H1 (cell line): ENCODE results near the gene RNF224. TPM values are rescaled to one million over a fixed set of nuclear protein-coding genes. Genes with fewer than 3 reads are reported as not detected.
A peak's percentile ranks its signal among the peaks of the same experiment; 100 is the strongest.

ENCODE experiments used
- CTCF ChIA-PET: fragments of 300-600 bp; sonication (Branson Sonifier 250); formaldehyde crosslinking; loops from one replicate; lab custom pipeline; 2021; ENCODE audit not compliant: partially characterized antibody; lab: Charles Lee
- POLR2A ChIA-PET: fragments of 300-600 bp; sonication (Branson Sonifier 250); formaldehyde crosslinking; loops from one replicate; lab custom pipeline; 2021; ENCODE audit warnings: inconsistent platforms; ENCODE audit not compliant: partially characterized antibody; lab: Charles Lee
- DNase-seq, 2 experiments: peaks; one replicate each; pipeline versions ENCODE4 v3.0.0 to v3.0.0-alpha.2; 2010 to 2022; ENCODE audit warnings: low spot score in 2 of 2, low read depth in 1 of 2, mixed read lengths in 1 of 2
- FAIRE-seq: peaks from 2 replicates; lab custom pipeline; 2011; peaks lifted over from hg19 to GRCh38; lab: Jason Lieb, UNC
- H2AFZ ChIP-seq: 2 replicates; pipeline ENCODE4 v1.8.1; 2012; ENCODE audit warnings: low read length, inconsistent platforms
- H2AK5ac ChIP-seq: 2 replicates; pipeline ENCODE4 v1.6.1; 2013; ENCODE audit warnings: low read depth, low read length
- H2BK120ac ChIP-seq: replicated peaks from 2 replicates; pipeline ENCODE3; 2013; ENCODE audit warnings: low read depth, low read length, inconsistent platforms
- H2BK12ac ChIP-seq: 2 replicates; pipeline ENCODE4 v1.6.1; 2013; ENCODE audit warnings: low read depth, low read length
- H2BK15ac ChIP-seq: 2 replicates; pipeline ENCODE4 v1.6.1; 2013; ENCODE audit warnings: low read length
- H2BK20ac ChIP-seq: 2 replicates; pipeline ENCODE4 v1.6.1; 2013; ENCODE audit warnings: low read length
- H2BK5ac ChIP-seq: 2 replicates; pipeline ENCODE4 v1.6.1; 2013; ENCODE audit warnings: low read depth, low read length
- H3K14ac ChIP-seq: 2 replicates; pipeline ENCODE4 v1.6.1; 2013; ENCODE audit warnings: inconsistent platforms; ENCODE audit not compliant: insufficient read length
- H3K18ac ChIP-seq: 2 replicates; pipeline ENCODE4 v1.6.1; 2013; ENCODE audit warnings: low read length; ENCODE audit errors: extremely low read depth
- H3K23ac ChIP-seq: 2 replicates; pipeline ENCODE4 v1.6.1; 2013; ENCODE audit warnings: inconsistent platforms; ENCODE audit not compliant: insufficient read length
- H3K23me2 ChIP-seq: 2 replicates; pipeline ENCODE4 v1.6.1; 2013; ENCODE audit warnings: low read depth, low read length
- H3K27ac ChIP-seq: 2 replicates; pipeline ENCODE4 v1.6.1; 2011; ENCODE audit warnings: low read depth, low read length, inconsistent platforms
- H3K27me3 ChIP-seq, 4 experiments: replicated peaks in 1 of 4; 1 replicate in 1 of 4; 2 replicates in 3 of 4; pipeline versions ENCODE4 v1.6.1 to v1.8.1; 2011 to 2013; ENCODE audit warnings: low read length in 3 of 4, mild to moderate bottlenecking in 3 of 4, inconsistent platforms in 2 of 4, mixed read lengths in 2 of 4, moderate library complexity in 1 of 4; ENCODE audit not compliant: control insufficient read depth in 3 of 4, insufficient read depth in 3 of 4; ENCODE audit errors: extremely low read depth in 1 of 4
- H3K36me3 ChIP-seq, 4 experiments: 2 replicates each; pipeline versions ENCODE4 v1.6.1 to v1.8.1; 2011 to 2013; ENCODE audit warnings: mild to moderate bottlenecking in 4 of 4, low read length in 3 of 4, moderate library complexity in 2 of 4, control low read depth in 1 of 4, inconsistent platforms in 1 of 4; ENCODE audit not compliant: insufficient read depth in 4 of 4, control insufficient read depth in 2 of 4
- H3K4ac ChIP-seq: replicated peaks from 2 replicates; pipeline ENCODE3; 2013; ENCODE audit warnings: low read length, low read depth, mixed read lengths, inconsistent platforms; ENCODE audit not compliant: insufficient read length
- H3K4me1 ChIP-seq, 4 experiments: replicated peaks in 1 of 4; 1 replicate in 1 of 4; 2 replicates in 3 of 4; pipeline versions ENCODE4 v1.6.1 to v1.8.1; 2011 to 2013; ENCODE audit warnings: low read length in 3 of 4, inconsistent platforms in 2 of 4, mixed read lengths in 1 of 4; ENCODE audit not compliant: insufficient read depth in 4 of 4, control insufficient read depth in 3 of 4
- H3K4me2 ChIP-seq, 2 experiments: 2 replicates each; pipeline versions ENCODE4 v1.6.1 to v1.8.1; 2011 to 2013; ENCODE audit warnings: low read depth in 2 of 2, low read length in 2 of 2, control low read depth in 1 of 2, inconsistent platforms in 1 of 2, mild to moderate bottlenecking in 1 of 2; ENCODE audit not compliant: insufficient read depth in 1 of 2
- H3K4me3 ChIP-seq, 4 experiments: fragments of 200-600, 300-600 bp in 1 of 4; sonication (generic), shearing (Covaris generic), sonication (Bioruptor Twin) in 1 of 4; 2 replicates each; pipeline versions ENCODE4 v1.5.1 to v1.8.1; 2011 to 2016; ENCODE audit warnings: low read length in 4 of 4, low read depth in 3 of 4, control low read depth in 2 of 4, inconsistent platforms in 2 of 4, mild to moderate bottlenecking in 2 of 4, mixed read lengths in 1 of 4, moderate library complexity in 1 of 4; ENCODE audit not compliant: insufficient read depth in 2 of 4; ENCODE audit errors: extremely low read depth in 1 of 4
- H3K56ac ChIP-seq: replicated peaks from 2 replicates; pipeline ENCODE3; 2013; ENCODE audit warnings: low read depth, mild to moderate bottlenecking, mixed read lengths, low read length, inconsistent platforms; ENCODE audit not compliant: insufficient read length
- H3K79me1 ChIP-seq: 2 replicates; pipeline ENCODE4 v1.6.1; 2013; ENCODE audit warnings: low read depth, low read length, control low read depth
- H3K79me2 ChIP-seq, 2 experiments: 2 replicates each; pipeline versions ENCODE4 v1.6.1 to v1.8.1; 2012 to 2013; ENCODE audit warnings: low read length in 2 of 2, mild to moderate bottlenecking in 2 of 2, inconsistent platforms in 1 of 2; ENCODE audit not compliant: insufficient read depth in 2 of 2, control insufficient read depth in 1 of 2
- H3K9ac ChIP-seq, 4 experiments: replicated peaks in 1 of 4; 1 replicate in 1 of 4; 2 replicates in 3 of 4; pipeline versions ENCODE4 v1.6.1 to v1.8.1; 2011 to 2013; ENCODE audit warnings: low read depth in 3 of 4, low read length in 3 of 4, control low read depth in 2 of 4, mild to moderate bottlenecking in 2 of 4, moderate library complexity in 2 of 4, inconsistent platforms in 1 of 4; ENCODE audit errors: extremely low read depth in 1 of 4
- H3K9me3 ChIP-seq, 2 experiments: 2 replicates each; pipeline versions ENCODE4 v1.6.1 to v1.8.1; 2012 to 2013; ENCODE audit warnings: mild to moderate bottlenecking in 2 of 2, moderate library complexity in 2 of 2, control low read depth in 1 of 2, inconsistent platforms in 1 of 2, low read depth in 1 of 2, low read length in 1 of 2, mixed read lengths in 1 of 2; ENCODE audit not compliant: insufficient read depth in 2 of 2
- H4K20me1 ChIP-seq, 2 experiments: replicated peaks in 1 of 2; 2 replicates each; pipeline versions ENCODE3 to v1.8.1; 2011 to 2013; ENCODE audit warnings: inconsistent platforms in 2 of 2, low read length in 2 of 2, mild to moderate bottlenecking in 1 of 2; ENCODE audit not compliant: insufficient read depth in 2 of 2, control insufficient read depth in 1 of 2
- H4K5ac ChIP-seq: 2 replicates; pipeline ENCODE4 v1.6.1; 2013; ENCODE audit warnings: low read length, low read depth, mixed read lengths, inconsistent platforms; ENCODE audit not compliant: insufficient read length
- H4K8ac ChIP-seq: 2 replicates; pipeline ENCODE4 v1.8.0; 2013; ENCODE audit warnings: mild to moderate bottlenecking, moderate library complexity, low read length, inconsistent platforms; ENCODE audit not compliant: insufficient read depth; ENCODE audit errors: extremely low read depth
- H4K91ac ChIP-seq: replicated peaks from 2 replicates; pipeline ENCODE3; 2013; ENCODE audit warnings: low read length, mixed read lengths, inconsistent platforms; ENCODE audit not compliant: insufficient read length
- EZH2 ChIP-seq: fragments of 200-600 bp; sonication (generic); IDR thresholded peaks from 2 replicates; pipeline ENCODE4 v1.7.1; 2012; ENCODE audit warnings: low read depth, mild to moderate bottlenecking, moderate library complexity, low read length, inconsistent platforms; ENCODE audit not compliant: severe bottlenecking
- JUND ChIP-seq: IDR thresholded peaks from 2 replicates; pipeline ENCODE4 v1.6.1; 2011; ENCODE audit warnings: mild to moderate bottlenecking, improper control_type of control experiment, low read length
- KDM4A ChIP-seq: IDR thresholded peaks from one replicate; pipeline ENCODE4 v1.7.1; 2012; ENCODE audit warnings: low read depth, mild to moderate bottlenecking, moderate library complexity, low read length, inconsistent platforms; ENCODE audit not compliant: severe bottlenecking
- KDM5A ChIP-seq: fragments of 200-600 bp; IDR thresholded peaks from 2 replicates; pipeline ENCODE4 v1.7.1; 2012; ENCODE audit warnings: mild to moderate bottlenecking, low read length, inconsistent platforms, mixed read lengths
- NRF1 ChIP-seq: IDR thresholded peaks from 2 replicates; pipeline ENCODE4 v1.6.1; 2011; ENCODE audit warnings: mild to moderate bottlenecking, low read depth, low read length, improper control_type of control experiment
- RXRA ChIP-seq: IDR thresholded peaks from 2 replicates; pipeline ENCODE4 v1.6.1; 2011; ENCODE audit warnings: low read depth, mild to moderate bottlenecking, low read length, moderate library complexity; ENCODE audit not compliant: insufficient read depth
- SAP30 ChIP-seq: fragments of 300-600 bp; sonication (generic); IDR thresholded peaks from 2 replicates; pipeline ENCODE4 v1.7.1; 2012; ENCODE audit warnings: low read length, moderate library complexity, mild to moderate bottlenecking, inconsistent platforms; ENCODE audit not compliant: insufficient read depth, insufficient replicate concordance
- SRF ChIP-seq: IDR thresholded peaks from 2 replicates; pipeline ENCODE4 v1.6.1; 2011; ENCODE audit warnings: mild to moderate bottlenecking, low read depth, low read length, moderate library complexity
- YY1 ChIP-seq: IDR thresholded peaks from 2 replicates; pipeline ENCODE4 v1.6.1; 2011; ENCODE audit warnings: low read depth, mild to moderate bottlenecking, low read length
- WGBS, 2 experiments: shearing (Covaris generic) in 1 of 2; methylation state at CpG; one replicate each; pipeline versions ENCODE4 v1.1.6 to v1.1.7; 2013 to 2015; ENCODE audit warnings: low lambda C conversion rate in 2 of 2, mixed read lengths in 2 of 2, inconsistent platforms in 1 of 2, low coverage in 1 of 2, missing lambda C conversion rate in 1 of 2; ENCODE audit not compliant: insufficient replicate concordance in 2 of 2, insufficient coverage in 1 of 2, insufficient read length in 1 of 2; ENCODE audit errors: extremely low coverage in 1 of 2, missing lambda C conversion rate in 1 of 2; 5-methylcytosine and 5-hydroxymethylcytosine counted together
- polyA plus RNA-seq, 7 experiments: library from polyadenylated mRNA; depleted of rRNA in 3 of 7; stranded (reverse) in 5 of 7; unstranded in 2 of 7; fragments of >200 nt in 5 of 7; fragments of 200-250 nt in 2 of 7; gene quantifications; 1 replicate in 5 of 7; 2 replicates in 1 of 7; 4 replicates in 1 of 7; pipeline versions ENCODE4 v1.2.1 to v1.2.3, GENCODE V29; 2011 to 2013; ENCODE audit warnings: missing spikeins in 2 of 7, mixed read lengths in 2 of 7
- total RNA-seq: library from RNA; stranded (reverse); fragmentation: NEBNext Ultra II Directional; extraction: Animal tissue kit (Norgen Biotek cat#: 25700); gene quantifications from 2 replicates; pipeline ENCODE4 v1.2.1, GENCODE V29; 2021

Gene RNF224
- total and polyA plus RNA-seq, 2 of the 8 experiments (the other 6 are each of a cell fraction or from before 2014, with no cell fraction given): 0.24 TPM; not detected in 1

DNA sequence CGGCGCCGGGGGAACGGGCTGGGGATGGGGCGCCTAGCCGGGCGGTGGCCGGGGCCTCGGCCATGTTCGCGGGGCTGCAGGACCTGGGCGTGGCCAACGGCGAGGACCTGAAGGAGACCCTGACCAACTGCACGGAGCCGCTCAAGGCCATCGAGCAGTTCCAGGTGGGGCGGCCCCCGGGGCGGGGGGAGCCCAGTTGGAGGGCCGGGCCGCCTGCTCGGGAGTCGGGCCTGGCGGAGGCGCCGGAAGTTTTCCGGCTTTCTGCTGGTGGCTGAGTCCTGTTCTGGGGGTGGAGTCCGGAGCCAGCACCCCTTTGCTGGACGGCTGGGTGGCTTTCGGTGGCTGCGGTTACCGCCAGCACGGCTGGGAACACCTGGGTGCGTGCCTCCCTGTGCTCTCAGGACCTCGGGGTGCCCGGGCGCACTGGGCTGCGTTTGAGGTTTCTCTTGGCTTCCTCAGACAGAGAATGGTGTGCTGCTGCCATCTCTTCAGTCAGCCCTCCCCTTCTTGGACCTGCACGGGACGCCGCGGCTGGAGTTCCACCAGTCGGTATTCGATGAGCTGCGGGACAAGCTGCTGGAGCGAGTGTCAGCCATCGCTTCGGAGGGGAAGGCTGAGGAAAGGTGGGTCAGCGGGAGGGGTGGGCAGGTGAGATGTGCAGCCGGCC lies 28.3 kb downstream of the RNF224 start:
- H2BK120ac ChIP-seq: no peak overlapping the region
- no peak overlapping the region for H2BK15ac ChIP-seq
- peaks cover 3 to 17% (median 12%) of the 10 kb centered on the region in 4 experiments; a peak in 6 of 8 replicates for H3K36me3 ChIP-seq
- ChIA-PET CTCF (interaction anchor here (0.6 to 4.7 kb wide), 18 partner anchors 8 to 229 kb away, joined by 3 to 28 read pairs (median 4); partner anchors contain the start of genes ABCA2, RNF224 and TOR4A), POLR2A (interaction anchor here (1.3 to 69.9 kb wide), 5 partner anchors 1 to 47 kb away, joined by 3 to 1462 read pairs (median 5); partner anchors contain the start of genes CYSRT1, NDOR1, NELFB and RNF208)
- peak; percentile 48 for TF ChIP-seq KDM5A
- 0 out of 2 replicates have a peak, but pooled peaks have one; percentile 66 for TF ChIP-seq YY1
- no peak for TF ChIP-seq JUND
- TF ChIP-seq NRF1: no peak
- TF ChIP-seq KDM4A: peak; percentile 84
- peak; percentile 43 for TF ChIP-seq SAP30
- TF ChIP-seq EZH2: no peak
- no peak for TF ChIP-seq SRF
- no peak for TF ChIP-seq RXRA
- H3K79me2 ChIP-seq: peaks cover 0 to 13% of the 10 kb centered on the region in 2 experiments; a peak in 2 of 4 replicates
- peak overlapping the region; percentile 52 to 100 (median 82) for H3K4me3 ChIP-seq
- peak overlapping the region; percentile 0 to 75 (median 62) for H3K9ac ChIP-seq
- no peak overlapping the region for H4K91ac ChIP-seq
- no peak overlapping the region for H2AK5ac ChIP-seq
- H3K18ac ChIP-seq: no peak overlapping the region
- peaks cover 0 to 7% (median 0%) of the 10 kb centered on the region in 4 experiments; a peak in 2 of 7 replicates for H3K27me3 ChIP-seq
- H2BK12ac ChIP-seq: no peak overlapping the region
- no peak overlapping the region for H3K23ac ChIP-seq
- H2BK5ac ChIP-seq: no peak overlapping the region
- H3K4me2 ChIP-seq: peak overlapping the region; percentile 80 to 92
- no peak overlapping the region for H3K14ac ChIP-seq
- H2BK20ac ChIP-seq: no peak overlapping the region
- H3K79me1 ChIP-seq: peaks cover 9% of the 10 kb centered on the region
- no peak overlapping the region for H4K5ac ChIP-seq
- H3K4me1 ChIP-seq: peaks cover 0 to 21% (median 16%) of the 10 kb centered on the region in 4 experiments; a peak in 5 of 7 replicates
- H4K20me1 ChIP-seq: peaks cover 0 to 4% of the 10 kb centered on the region in 2 experiments
- no peak overlapping the region for H3K56ac ChIP-seq
- no peak for FAIRE-seq
- peak overlapping the region; percentile 58 for H4K8ac ChIP-seq
- DNase-seq: no peak
- H3K9me3 ChIP-seq: no peaks in the 10 kb centered on the region
- H3K27ac ChIP-seq: peak overlapping the region; percentile 83; the same call in 1 of the 2 replicates
- no peak overlapping the region for H2AFZ ChIP-seq
- H3K23me2 ChIP-seq: peaks cover 14% of the 10 kb centered on the region; the same call in 1 of the 2 replicates
- 11% methylated on average over 33 of the region's 51 CpGs; no CpG with 5 or more reads in 1 of the 2 experiments for WGBS, 2 experiments
- H3K4ac ChIP-seq: no peak overlapping the region
